HEK293 (cell line): ENCODE measurements around the gene TRAF6.
A peak's percentile ranks its signal among the peaks of the same experiment; 100 is the strongest.

Source experiments
- CTCF ChIA-PET: fragments of 350-600 bp; formaldehyde crosslinking; extraction: SDS; loops from one replicate; lab custom pipeline; 2021; ENCODE audit warnings: antibody characterized with exemption; lab: Yijun Ruan, JAX
- POLR2A ChIA-PET: fragments of 300-600 bp; formaldehyde crosslinking; extraction: SDS; loops from one replicate; lab custom pipeline; 2020; ENCODE audit warnings: antibody characterized with exemption, inconsistent platforms; lab: Yijun Ruan, JAX
- H3K27ac ChIP-seq: fragments of 200-500 bp; sonication (Bioruptor generic); 2 replicates; pipeline ENCODE4 v1.5.1; 2014; ENCODE audit warnings: low read depth, low read length, control low read depth, inconsistent platforms; ENCODE audit errors: extremely low read depth
- H3K36me3 ChIP-seq, 2 experiments: fragments of 200-500 bp in 1 of 2; sonication (Bioruptor generic) in 1 of 2; 1 replicate in 1 of 2; 2 replicates in 1 of 2; pipeline ENCODE4 v1.5.1; 2014 to 2017; ENCODE audit warnings: inconsistent platforms in 2 of 2, low read length in 2 of 2; ENCODE audit not compliant: control insufficient read depth in 2 of 2, insufficient read depth in 1 of 2
- H3K4me1 ChIP-seq: fragments of 200-500 bp; sonication (Bioruptor generic); 2 replicates; pipeline ENCODE4 v1.5.1; 2014; ENCODE audit warnings: mild to moderate bottlenecking, low read length, inconsistent platforms; ENCODE audit not compliant: control insufficient read depth, insufficient read depth
- H3K4me3 ChIP-seq: 2 replicates; pipeline ENCODE4 v1.5.1; 2011; ENCODE audit warnings: low read depth, mild to moderate bottlenecking, control low read depth, low read length, moderate library complexity
- H3K9me3 ChIP-seq: fragments of 200-500 bp; sonication (Bioruptor generic); 2 replicates; pipeline ENCODE4 v1.5.1; 2014; ENCODE audit warnings: low read depth, low read length, inconsistent platforms; ENCODE audit not compliant: control insufficient read depth, insufficient read depth
- ATF2 ChIP-seq: fragments of 450-650 bp; formaldehyde crosslinking; IDR thresholded peaks from 2 replicates; pipeline ENCODE4 v1.5.1; 2016; ENCODE audit warnings: missing biosample characterization, missing genetic modification characterization, low read depth
- BCL11A ChIP-seq: fragments of 450-650 bp; formaldehyde crosslinking; IDR thresholded peaks from 2 replicates; pipeline ENCODE4 v1.5.1; 2016; ENCODE audit warnings: low read depth, missing biosample characterization, missing genetic modification characterization
- BCL6B ChIP-seq: fragments of 450-650 bp; formaldehyde crosslinking; IDR thresholded peaks from 2 replicates; pipeline ENCODE4 v1.5.1; 2017; ENCODE audit warnings: missing biosample characterization, missing genetic modification characterization
- IKZF3 ChIP-seq: fragments of 450-650 bp; IDR thresholded peaks from 2 replicates; pipeline ENCODE4 v1.5.0; 2018; ENCODE audit warnings: missing biosample characterization, mild to moderate bottlenecking, missing genetic modification characterization, moderate library complexity
- KLF16 ChIP-seq: fragments of 450-650 bp; formaldehyde crosslinking; IDR thresholded peaks from 2 replicates; pipeline ENCODE4 v1.5.1; 2017; ENCODE audit warnings: missing biosample characterization, missing genetic modification characterization
- OSR2 ChIP-seq: fragments of 450-650 bp; formaldehyde crosslinking; IDR thresholded peaks from 2 replicates; pipeline ENCODE4 v1.5.1; 2016; ENCODE audit warnings: missing biosample characterization, missing genetic modification characterization
- PRDM6 ChIP-seq: fragments of 450-650 bp; formaldehyde crosslinking; IDR thresholded peaks from 2 replicates; pipeline ENCODE4 v1.5.1; 2017; ENCODE audit warnings: missing biosample characterization, missing genetic modification characterization
- ZBTB10 ChIP-seq: fragments of 450-650 bp; formaldehyde crosslinking; IDR thresholded peaks from 2 replicates; pipeline ENCODE4 v1.5.1; 2016; ENCODE audit warnings: missing biosample characterization, missing genetic modification characterization
- ZBTB7A ChIP-seq: fragments of 450-650 bp; formaldehyde crosslinking; IDR thresholded peaks from 2 replicates; pipeline ENCODE4 v1.5.1; 2016; ENCODE audit warnings: low read depth, missing biosample characterization, missing genetic modification characterization
- ZFHX2 ChIP-seq: fragments of 450-650 bp; formaldehyde crosslinking; conservative IDR thresholded peaks from 2 replicates; pipeline ENCODE4 v1.5.1; 2016; ENCODE audit warnings: missing biosample characterization, missing genetic modification characterization
- ZFP37 ChIP-seq: fragments of 450-650 bp; formaldehyde crosslinking; IDR thresholded peaks from 2 replicates; pipeline ENCODE4 v1.5.1; 2016; ENCODE audit warnings: missing biosample characterization, missing genetic modification characterization
- ZIC2 ChIP-seq: fragments of 450-650 bp; formaldehyde crosslinking; IDR thresholded peaks from 2 replicates; pipeline ENCODE4 v1.5.1; 2016; ENCODE audit warnings: missing biosample characterization, missing genetic modification characterization
- ZNF223 ChIP-seq: fragments of 450-650 bp; formaldehyde crosslinking; IDR thresholded peaks from 2 replicates; pipeline ENCODE4 v1.5.1; 2016; ENCODE audit warnings: missing biosample characterization, missing genetic modification characterization
- ZNF280C ChIP-seq: fragments of 450-650 bp; formaldehyde crosslinking; IDR thresholded peaks from 2 replicates; pipeline ENCODE4 v1.5.1; 2016; ENCODE audit warnings: missing biosample characterization, missing genetic modification characterization
- ZNF394 ChIP-seq: fragments of 450-650 bp; formaldehyde crosslinking; IDR thresholded peaks from 2 replicates; pipeline ENCODE4 v1.5.1; 2016; ENCODE audit warnings: missing biosample characterization, missing genetic modification characterization, mild to moderate bottlenecking, moderate library complexity, borderline replicate concordance
- ZNF433 ChIP-seq: fragments of 450-650 bp; formaldehyde crosslinking; IDR thresholded peaks from 2 replicates; pipeline ENCODE4 v1.5.1; 2016; ENCODE audit warnings: missing biosample characterization, missing genetic modification characterization, low read depth
- ZNF501 ChIP-seq: fragments of 450-650 bp; formaldehyde crosslinking; IDR thresholded peaks from 2 replicates; pipeline ENCODE4 v1.5.1; 2016; ENCODE audit warnings: missing biosample characterization, missing genetic modification characterization
- ZNF560 ChIP-seq: fragments of 450-650 bp; formaldehyde crosslinking; IDR thresholded peaks from 2 replicates; pipeline ENCODE4 v1.5.1; 2017; ENCODE audit warnings: missing biosample characterization, missing genetic modification characterization, borderline replicate concordance
- ZNF585B ChIP-seq: fragments of 450-650 bp; formaldehyde crosslinking; IDR thresholded peaks from 2 replicates; pipeline ENCODE4 v1.5.1; 2016; ENCODE audit warnings: missing biosample characterization, missing genetic modification characterization
- ZNF624 ChIP-seq: fragments of 450-650 bp; formaldehyde crosslinking; IDR thresholded peaks from 2 replicates; pipeline ENCODE4 v1.5.1; 2017; ENCODE audit warnings: missing biosample characterization, missing genetic modification characterization
- ZXDB ChIP-seq: fragments of 450-650 bp; formaldehyde crosslinking; IDR thresholded peaks from 2 replicates; pipeline ENCODE4 v1.5.1; 2016; ENCODE audit warnings: missing biosample characterization, missing genetic modification characterization

The TRAF6 gene

GRCh38 chr11:36509694-36510593, at the start of gene TRAF6:
Gene TRAF6, minus strand, starts transcription at chr11:36510272. Its CDS starts 8,757 bp downstream, at chr11:36501515.
- Histone ChIP-seq H3K9me3 (no peaks in the 10 kb centered on the region), H3K4me1 (no peaks in the 10 kb centered on the region), H3K36me3 (no peaks in the 10 kb centered on the region), H3K27ac (peak within 1 kb of the TSS; percentile 64), H3K4me3 (peak within 1 kb of the TSS; percentile 100)
- POLR2A ChIA-PET, result interaction anchor here (1.3 to 1.4 kb wide), 2 partner anchors 9 to 55 kb away, joined by 3 to 12 read pairs; no protein-coding TSS in a partner anchor
- CTCF ChIA-PET, result interaction anchor here (0.6 to 2.8 kb wide), 9 partner anchors 9 to 782 kb away, joined by 3 to 23 read pairs (median 3); no protein-coding TSS in a partner anchor
- no peak for TF ChIP-seq ZNF280C
- no peak for TF ChIP-seq ZNF560 (tag by site-specific recombination)
- peak; percentile 21; the same call in 1 of the 2 replicates for TF ChIP-seq BCL6B (tag by site-specific recombination)
- TF ChIP-seq ZBTB10 (tag by site-specific recombination), result peak; percentile 67; the same call in 1 of the 2 replicates
- TF ChIP-seq ZXDB (tag by site-specific recombination), result peak; percentile 100
- TF ChIP-seq ZNF501 (tag by site-specific recombination), result peak; percentile 93
- peak; percentile 88 for TF ChIP-seq KLF16
- no peak for TF ChIP-seq ZNF585B (tag by site-specific recombination)
- no peak for TF ChIP-seq ZNF223 (tag by site-specific recombination)
- TF ChIP-seq ZNF394 (tag by site-specific recombination), result peak; percentile 70; the same call in 1 of the 2 replicates
- peak; percentile 21; the same call in 1 of the 2 replicates for TF ChIP-seq BCL11A (tag by site-specific recombination)
- no peak for TF ChIP-seq ZNF624 (tag by site-specific recombination)
- peak; percentile 30; the same call in 1 of the 2 replicates for TF ChIP-seq ZFHX2 (tag by site-specific recombination)
- peak; percentile 73 for TF ChIP-seq ZIC2 (tag by site-specific recombination)
- TF ChIP-seq ZFP37 (tag by site-specific recombination), result peak; percentile 95
- TF ChIP-seq ATF2 (tag by site-specific recombination), result no peak
- TF ChIP-seq PRDM6, result no peak
- no peak for TF ChIP-seq ZNF433 (tag by site-specific recombination)
- 0 out of 2 replicates have a peak, but pooled peaks have one; percentile 21 for TF ChIP-seq ZBTB7A (tag by site-specific recombination)
- TF ChIP-seq OSR2 (tag by site-specific recombination), result no peak
- TF ChIP-seq IKZF3 (tag by site-specific recombination), result peak; percentile 31; the same call in 1 of the 2 replicates
